ENCODE data around the gene HLA-DQB1. TPM values are rescaled to one million over a fixed set of nuclear protein-coding genes. Genes with fewer than 3 reads are reported as not detected.

HLA-DQB1 gene
- not detected in 2 replicates for total RNA-seq

GRCh38 chr6:32666420-32667300 is at the start of gene HLA-DQB1:
Gene HLA-DQB1 (minus strand): TSS chr6:32666657. CDS start chr6:32666607, 50 bp downstream.

GRCh38 chr6:32637219-32637880 is 29.1 kb downstream of the HLA-DQB1 start, which contains the start of gene HLA-DQA1:
Gene HLA-DQA1 (plus strand): TSS chr6:32637406. CDS start chr6:32637459, 53 bp downstream.

Other genes with a start within 250 kb of the HLA-DQB1 start
- gene HLA-DRA, start 226.8 kb downstream of the HLA-DQB1 start, total RNA-seq: 0.07 and 5.2 TPM in 2 replicates
- not detected in 2 replicates for gene HLA-DRB5, start 136.4 kb downstream of the HLA-DQB1 start, total RNA-seq
- 1.3 TPM in 1 of 2 replicates, not detected in the other for gene HLA-DRB1, start 76.8 kb downstream of the HLA-DQB1 start, total RNA-seq
- gene HLA-DQA1, start 29.3 kb downstream of the HLA-DQB1 start, total RNA-seq: 0.20 TPM in 1 of 2 replicates, not detected in the other
- gene HLA-DQA2, start 74.7 kb upstream of the HLA-DQB1 start, total RNA-seq: not detected in 2 replicates
- not detected in 2 replicates for gene HLA-DQB2, start 96.9 kb upstream of the HLA-DQB1 start, total RNA-seq
- gene HLA-DOB, start 150.3 kb upstream of the HLA-DQB1 start, total RNA-seq: 0.10 and 0.20 TPM in 2 replicates
- gene TAP2, start 172.1 kb upstream of the HLA-DQB1 start, total RNA-seq: 19.5 and 33.5 TPM in 2 replicates
- 33.5 and 35.4 TPM in 2 replicates for gene PSMB8, start 177.4 kb upstream of the HLA-DQB1 start, total RNA-seq
- 41.1 and 52.4 TPM in 2 replicates for gene TAP1, start 187.0 kb upstream of the HLA-DQB1 start, total RNA-seq
- gene PSMB9, start 187.5 kb upstream of the HLA-DQB1 start, total RNA-seq: 13.4 and 23.3 TPM in 2 replicates